Heart left ventricle (tissue), 16 donors: ENCODE results near the gene CFAP54. TPM values are rescaled to one million over a fixed set of nuclear protein-coding genes. Genes with fewer than 3 reads are reported as not detected.

Experiments
- ATAC-seq, 4 donors: fragments of 200-7000 bp; cut with Tn5 transposase; one replicate each; pipeline ENCODE4 v1.9.1; 2020 to 2022; ENCODE audit warnings: moderate library complexity in 4 of 4, mild to moderate bottlenecking in 3 of 4, moderate number of reproducible peaks in 1 of 4
- DNase-seq, 5 donors: peaks; one replicate each; pipeline ENCODE4 v3.0.0-alpha.2; 2020
- H3K27ac ChIP-seq, 12 donors: fragments of 200-600 bp; sonication (generic) in 4 of 12; one replicate each; pipeline versions ENCODE4 v1.5.0 to v1.8.0; 2016 to 2022; ENCODE audit warnings: mild to moderate bottlenecking in 2 of 12
- H3K27me3 ChIP-seq, 9 donors: fragments of 200-600 bp; sonication (generic) in 2 of 9; one replicate each; pipeline versions ENCODE4 v1.5.1 to v1.8.0; 2016 to 2022; ENCODE audit warnings: mild to moderate bottlenecking in 3 of 9
- H3K36me3 ChIP-seq, 9 donors: fragments of 200-600 bp; sonication (generic) in 2 of 9; one replicate each; pipeline versions ENCODE4 v1.5.0 to v1.8.0; 2018 to 2022; ENCODE audit warnings: mild to moderate bottlenecking in 2 of 9
- H3K4me1 ChIP-seq, 12 donors: fragments of 200-600 bp; sonication (generic) in 4 of 12; one replicate each; pipeline versions ENCODE4 v1.5.0 to v1.8.0; 2016 to 2022; ENCODE audit warnings: mild to moderate bottlenecking in 3 of 12
- H3K4me3 ChIP-seq, 12 donors: fragments of 200-600 bp; sonication (generic) in 4 of 12; one replicate each; pipeline versions ENCODE4 v1.5.0 to v1.8.0; 2017 to 2022; ENCODE audit warnings: mild to moderate bottlenecking in 9 of 12, moderate library complexity in 4 of 12
- H3K9me3 ChIP-seq, 12 donors: fragments of 200-600 bp; sonication (generic) in 4 of 12; one replicate each; pipeline versions ENCODE4 v1.5.0 to v1.8.0; 2016 to 2022; ENCODE audit warnings: mild to moderate bottlenecking in 1 of 12
- CTCF ChIP-seq, 12 donors: fragments of 200-600 bp; sonication (generic) in 4 of 12; IDR thresholded peaks; one replicate each; pipeline versions ENCODE4 v1.5.0 to v1.8.0; 2018 to 2022; ENCODE audit warnings: antibody characterized with exemption in 12 of 12, mild to moderate bottlenecking in 5 of 12
- POLR2A ChIP-seq, 2 donors: fragments of 450-650 bp; IDR thresholded peaks; one replicate each; pipeline ENCODE4 v1.6.1; 2017; ENCODE audit warnings: antibody characterized with exemption in 2 of 2, mild to moderate bottlenecking in 2 of 2, moderate library complexity in 2 of 2
- WGBS, 4 donors: extraction: QIAGEN DNeasy Blood & Tissue Kit in 2 of 4; methylation state at CpG; one replicate each; pipeline versions ENCODE4 v1.1.5 to v1.1.7; 2013 to 2018; 5-methylcytosine and 5-hydroxymethylcytosine counted together
- intact Hi-C, 10 donors: fragments of 100-400 bp; cut with DNase I; formaldehyde crosslinking; loops; one replicate each; pipeline versions ENCODE4 v1.11.1 to v1.14.2; 2022
- polyA plus RNA-seq, 2 donors: library from polyadenylated mRNA; stranded (reverse); fragments of 200-250 nt; gene quantifications; one replicate each; pipeline ENCODE4 v1.2.3, GENCODE V29; 2013
- total RNA-seq, 9 donors: library from RNA; depleted of rRNA in 2 of 9; stranded (reverse); fragments of >200 nt in 2 of 9; fragmentation: NEBNext Ultra II Directional in 3 of 9; extraction: Animal tissue kit (Norgen Biotek cat#: 25700) in 3 of 9; gene quantifications; one replicate each; pipeline versions ENCODE4 v1.1.0 to v1.2.4, GENCODE V29; 2016 to 2023
- donor health status: ischemic (EF 13 %, LVEDD 7.1; RV severe dilation, severe dysfunction).
- donor health status: healthy with polysubstance abuse.
- donor health status: DM: no; HTN: yes; CAD: no.
- donor health status: DM: no; HTN: no; CAD: no.
- donor health status: ischemic (EF 25% LVEDD 6.9; RV normal size, moderate dysfunction).
- donor health status: ischemic (EF 25% LVEDD 5.7; RV mildly dilated, moderate dysfunction).
- donor health status: healthy.
- donor health status: DM: yes; HTN: yes; CAD: no.
- donor health status: ischemic (EF 35%, LVEDD 5.7; RV mildly dilated, moderate dysfunction).
- donor health status: nonischemic (EF 11% LVEDD 7.7; RV severe dilation, severe dysfunction).
- donor health status: DM: yes; HTN: yes; CAD: no.
- donor health status: PGD.
- donor health status: ischemic (EF 29% LVEDD 5.4; RV normal size, mild dysfunction).
- donor health status: nonischemic (EF 23%, LVEDD 6.1; RV moderate dilation, normal function).

CFAP54 gene
- total and polyA plus RNA-seq, 11 donors, result 0.07 to 0.79 (median 0.13) TPM; not detected in 1

DNA sequence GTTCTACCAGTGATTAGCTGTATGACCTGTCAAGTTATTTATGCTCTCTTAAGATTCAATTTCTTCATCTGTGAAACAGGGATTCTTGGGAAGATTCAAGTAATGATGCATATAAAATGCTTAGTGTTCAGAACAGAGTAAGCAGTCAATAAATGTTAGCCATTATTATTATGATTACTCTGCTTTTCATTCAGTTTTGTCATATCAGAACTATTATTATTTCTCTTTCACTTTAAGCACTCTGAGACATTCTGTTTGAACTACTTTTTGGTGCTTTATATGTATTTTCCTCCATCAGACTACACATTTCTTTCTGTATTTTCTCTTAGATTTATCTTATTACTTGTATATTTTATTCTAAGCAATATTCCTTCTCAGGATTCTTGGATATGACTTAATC is 81.2 kb downstream of the CFAP54 start:
- ATAC-seq (no peak), DNase-seq (no peak)
- TF ChIP-seq CTCF (IDR thresholded peaks at IDR 0.05) (no peak), POLR2A (IDR thresholded peaks at IDR 0.05) (no peak)
- intact Hi-C loops, result loop anchor here in 5 of 10 donors (10.0 kb wide), 5 partner anchors 414 to 1824 kb away; no protein-coding TSS in a partner anchor
- Histone ChIP-seq H3K27me3 (peaks cover 0 to 4% (median 0%) of the 10 kb centered on the region in 9 donors), H3K4me1 (no peaks in the 10 kb centered on the region), H3K4me3 (no peak overlapping the region), H3K36me3 (no peaks in the 10 kb centered on the region), H3K9me3 (peaks cover 0 to 2% (median 0%) of the 10 kb centered on the region in 12 donors), H3K27ac (no peak overlapping the region)

DNA sequence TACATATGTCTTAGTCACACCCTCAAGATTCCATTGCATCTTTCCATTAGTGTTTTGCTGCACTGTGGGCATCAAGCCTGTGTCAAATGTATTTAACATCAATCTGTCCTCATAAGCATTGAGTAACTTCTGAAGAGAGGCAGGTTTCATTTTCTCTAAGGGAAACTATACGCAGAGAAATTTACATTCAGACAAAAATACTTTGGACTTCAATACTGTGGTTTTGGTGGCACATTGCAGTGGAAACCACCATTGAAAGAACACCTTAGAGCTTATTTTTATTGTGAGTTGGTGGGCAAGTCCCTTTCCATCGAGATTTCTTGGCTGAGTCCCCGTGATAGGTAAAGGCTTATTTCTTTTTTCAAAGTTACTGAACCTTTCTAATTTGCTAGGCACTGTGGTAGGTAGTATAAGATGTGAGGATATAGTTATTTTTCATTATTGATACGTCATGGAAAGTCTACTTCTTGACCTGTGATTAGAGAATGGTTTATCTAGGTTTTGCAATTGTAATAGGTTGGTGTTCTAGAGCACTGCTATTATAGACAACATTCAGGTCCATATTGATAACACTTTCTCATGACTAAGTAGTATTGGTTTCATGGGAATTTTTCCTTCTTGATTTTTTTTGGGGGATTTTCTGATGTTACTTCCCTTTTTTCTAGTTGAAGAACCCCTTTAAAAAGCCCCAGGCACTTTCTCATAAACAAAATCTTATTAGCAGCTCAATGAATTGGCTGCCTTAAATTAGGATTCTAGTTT is 81.9 kb downstream of the CFAP54 start:
- Histone ChIP-seq H3K36me3 (no peaks in the 10 kb centered on the region), H3K9me3 (no peaks in the 10 kb centered on the region), H3K27me3 (peaks cover 0 to 4% (median 0%) of the 10 kb centered on the region in 9 donors), H3K4me3 (no peak overlapping the region), H3K4me1 (no peaks in the 10 kb centered on the region), H3K27ac (no peak overlapping the region)
- DNase-seq (no peak), ATAC-seq (no peak)
- WGBS, 4 donors, result 78 to 82% (median 81%) methylated on average over 4 of the region's 4 CpGs
- no peak for TF ChIP-seq CTCF (IDR thresholded peaks at IDR 0.05)
- no peak for TF ChIP-seq POLR2A (IDR thresholded peaks at IDR 0.05)
- intact Hi-C loops, result loop anchor here in 5 of 10 donors (10.0 kb wide), 5 partner anchors 414 to 1824 kb away; no protein-coding TSS in a partner anchor

- Histone ChIP-seq H3K9me3 (no peaks in the 10 kb centered on the region), H3K27me3 (no peaks in the 10 kb centered on the region), H3K4me3 (no peak overlapping the region), H3K4me1 (no peaks in the 10 kb centered on the region), H3K36me3 (no peaks in the 10 kb centered on the region), H3K27ac (no peak overlapping the region)
- TF ChIP-seq CTCF (IDR thresholded peaks at IDR 0.05) (peak; percentile 43 to 72 (median 60)), POLR2A (IDR thresholded peaks at IDR 0.05) (no peak)
- intact Hi-C loops, result loop anchor here (2.0 to 10.0 kb wide), 11 partner anchors 404 to 1819 kb away; no protein-coding TSS in a partner anchor
- DNase-seq (no peak), ATAC-seq (peak in 3 of 4 donors; percentile 48 to 63 (median 48))
- 2 to 3% (median 2%) methylated on average over 3 of the region's 3 CpGs for WGBS, 4 donors
Measured at GRCh38 chr12:96578526-96579125, 89.2 kb downstream of the CFAP54 start.

DNA sequence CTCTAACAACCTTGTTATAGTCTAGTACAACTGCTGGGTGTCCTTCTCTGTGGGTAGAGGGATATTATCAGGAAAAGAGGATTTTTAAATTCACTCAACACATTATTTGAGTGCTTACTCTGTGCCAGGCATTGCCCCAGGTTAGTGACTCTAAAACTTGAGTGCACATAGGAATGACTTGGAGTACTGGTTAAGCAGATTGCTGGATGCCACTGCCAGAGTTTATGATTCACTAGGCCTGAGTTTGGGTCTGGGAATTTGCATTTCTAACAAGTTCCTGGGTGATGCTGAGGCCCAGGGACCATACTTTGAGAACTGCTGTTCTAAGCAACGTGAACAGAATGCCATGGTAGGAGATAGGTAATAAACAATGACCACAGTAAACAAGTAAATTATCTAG is 96.6 kb downstream of the CFAP54 start:
- no peak for ATAC-seq
- DNase-seq, result no peak
- TF ChIP-seq POLR2A (IDR thresholded peaks at IDR 0.05) (no peak), CTCF (IDR thresholded peaks at IDR 0.05) (no peak)
- WGBS, 4 donors, result 71 to 86% (median 80%) methylated on average over 1 of the region's 1 CpG
- H3K27ac ChIP-seq, result no peak overlapping the region
- intact Hi-C loops, result loop anchor here in 6 of 10 donors (10.0 kb wide), 4 partner anchors 399 to 1809 kb away; no protein-coding TSS in a partner anchor
- no peaks in the 10 kb centered on the region for H3K27me3 ChIP-seq
- no peak overlapping the region for H3K4me3 ChIP-seq
- H3K36me3 ChIP-seq, result no peaks in the 10 kb centered on the region
- no peaks in the 10 kb centered on the region for H3K9me3 ChIP-seq
- no peaks in the 10 kb centered on the region for H3K4me1 ChIP-seq
